A549 (cell line): Measurements from ENCODE around the gene KCNAB2. TPM values are rescaled to one million over a fixed set of nuclear protein-coding genes. Genes with fewer than 3 reads are reported as not detected.

Source experiments
- ATAC-seq, 2 experiments: fragments of 200-7000 bp in 1 of 2; fragments of >200 bp in 1 of 2; cut with Nextera tagmentation in 1 of 2; cut with Tn5 transposase in 1 of 2; 3 replicates each; pipeline versions ENCODE4 v1.8.0 to v1.9.1; 2018 to 2020; ENCODE audit warnings: mild to moderate bottlenecking in 1 of 2, moderate library complexity in 1 of 2
- CTCF ChIA-PET: fragments of 300-600 bp; sonication (Branson Sonifier 250); formaldehyde crosslinking; extraction: SDS; loops from one replicate; lab custom pipeline; 2021; ENCODE audit warnings: antibody characterized with exemption, inconsistent platforms; lab: Yijun Ruan, JAX
- POLR2A ChIA-PET: fragments of 350-600 bp; formaldehyde crosslinking; extraction: SDS; loops from one replicate; lab custom pipeline; 2021; ENCODE audit warnings: antibody characterized with exemption, inconsistent platforms; lab: Yijun Ruan, JAX
- DNase-seq, 2 experiments: peaks; one replicate each; pipeline versions ENCODE4 v3.0.0 to v3.0.0-alpha.2; 2011 to 2016; ENCODE audit warnings: low read depth in 1 of 2, low spot score in 1 of 2
- FAIRE-seq: peaks from 2 replicates; lab custom pipeline; 2011; peaks lifted over from hg19 to GRCh38; lab: Jason Lieb, UNC
- H3K27ac ChIP-seq, 2 experiments: fragments of >200 bp; sonication (Bioruptor Twin); formaldehyde crosslinking; 3 replicates each; pipeline ENCODE4 v1.5.1; 2016 to 2017
- H3K4me1 ChIP-seq: fragments of >200 bp; sonication (Bioruptor Twin); formaldehyde crosslinking; 3 replicates; pipeline ENCODE4 v1.6.1; 2016
- H3K4me2 ChIP-seq: fragments of >200 bp; sonication (Bioruptor Twin); formaldehyde crosslinking; 3 replicates; pipeline ENCODE4 v1.6.1; 2016
- H3K4me3 ChIP-seq: fragments of >200 bp; sonication (Bioruptor Twin); formaldehyde crosslinking; 3 replicates; pipeline ENCODE4 v1.5.1; 2016
- H3K9me3 ChIP-seq: fragments of >200 bp; sonication (Bioruptor Twin); formaldehyde crosslinking; 3 replicates; pipeline ENCODE4 v1.6.1; 2016
- CBX2 ChIP-seq: fragments of 200-600 bp; sonication (generic); IDR thresholded peaks from 2 replicates; pipeline ENCODE4 v1.6.1; 2016; ENCODE audit warnings: low read depth, mild to moderate bottlenecking, borderline replicate concordance
- CEBPB ChIP-seq, 2 experiments: fragments of >200 bp in 1 of 2; sonication (Bioruptor Twin) in 1 of 2; formaldehyde crosslinking in 1 of 2; IDR thresholded peaks; 2 replicates each; pipeline ENCODE4 v1.6.1; 2012 to 2016
- CHD2 ChIP-seq: fragments of 150-350 bp; IDR thresholded peaks from 2 replicates; pipeline ENCODE4 v1.6.1; 2014; ENCODE audit warnings: low read length; ENCODE audit not compliant: partially characterized antibody
- CHD4 ChIP-seq: fragments of 200-600 bp; sonication (generic); IDR thresholded peaks from 2 replicates; pipeline ENCODE4 v1.6.1; 2016; ENCODE audit warnings: antibody characterized with exemption, mild to moderate bottlenecking, borderline replicate concordance
- EHF ChIP-seq: fragments of 250-450 bp; sonication (Bioruptor Pico); IDR thresholded peaks from 2 replicates; pipeline ENCODE4 v1.5.0; 2020; ENCODE audit warnings: mild to moderate bottlenecking
- FOXS1 ChIP-seq: fragments of 250-450 bp; sonication (Bioruptor Pico); IDR thresholded peaks from 2 replicates; pipeline ENCODE4 v1.5.0; 2020; ENCODE audit warnings: mild to moderate bottlenecking, moderate library complexity
- GATA3 ChIP-seq: IDR thresholded peaks from 2 replicates; pipeline ENCODE4 v1.6.1; 2012; ENCODE audit warnings: borderline replicate concordance
- HDAC2 ChIP-seq: fragments of 200-600 bp; sonication (generic); IDR thresholded peaks from 2 replicates; pipeline ENCODE4 v1.6.1; 2016
- HMGXB4 ChIP-seq: fragments of 250-450 bp; sonication (Bioruptor Pico); IDR thresholded peaks from 2 replicates; pipeline ENCODE4 v1.5.0; 2021; ENCODE audit warnings: mild to moderate bottlenecking, moderate library complexity, borderline replicate concordance
- JUN ChIP-seq, 2 experiments: fragments of >200 bp; sonication (Bioruptor Twin); formaldehyde crosslinking; IDR thresholded peaks; 2 replicates in 1 of 2; 3 replicates in 1 of 2; pipeline ENCODE4 v1.6.1; 2016 to 2017
- MAFK ChIP-seq: fragments of 450-650 bp; IDR thresholded peaks from 2 replicates; pipeline ENCODE4 v1.6.1; 2014; ENCODE audit not compliant: partially characterized antibody
- NFE2L2 ChIP-seq: fragments of 150-350 bp; conservative IDR thresholded peaks from 2 replicates; pipeline ENCODE4 v1.6.1; 2014; ENCODE audit warnings: low read length
- NPAS2 ChIP-seq: fragments of 250-450 bp; sonication (Bioruptor Pico); IDR thresholded peaks from 2 replicates; pipeline ENCODE4 v1.8.0; 2022; ENCODE audit warnings: mild to moderate bottlenecking, moderate library complexity, borderline replicate concordance
- NR3C1 ChIP-seq: fragments of >200 bp; sonication (Bioruptor Twin); formaldehyde crosslinking; IDR thresholded peaks from 3 replicates; pipeline ENCODE4 v1.6.1; 2017
- RCOR1 ChIP-seq: fragments of 150-350 bp; IDR thresholded peaks from 2 replicates; pipeline ENCODE4 v1.6.1; 2014; ENCODE audit warnings: antibody characterized with exemption, low read length, low read depth
- RFX5 ChIP-seq: fragments of 450-650 bp; IDR thresholded peaks from 2 replicates; pipeline ENCODE4 v1.7.1; 2014; ENCODE audit warnings: antibody characterized with exemption, mild to moderate bottlenecking, moderate library complexity
- USF2 ChIP-seq: fragments of 450-650 bp; IDR thresholded peaks from 2 replicates; pipeline ENCODE4 v1.6.1; 2014; ENCODE audit warnings: antibody characterized with exemption
- ZNF302 ChIP-seq: fragments of 250-450 bp; sonication (Bioruptor Pico); IDR thresholded peaks from 2 replicates; pipeline ENCODE4 v1.9.0; 2021; ENCODE audit warnings: inconsistent platforms, mild to moderate bottlenecking, moderate library complexity
- WGBS: methylation state at CpG from one replicate; pipeline ENCODE4 v1.1.6; 2017; ENCODE audit errors: missing lambda C conversion rate; 5-methylcytosine and 5-hydroxymethylcytosine counted together
- polyA plus RNA-seq, 4 experiments: library from polyadenylated mRNA; depleted of rRNA in 3 of 4; stranded (reverse); fragments of >200 nt; fragmentation: RNase III in 1 of 4; extraction: RNeasy Plus Mini Kit Qiagen cat#74134 plus additional on column Dnase treatment in 1 of 4; gene quantifications; 2 replicates in 3 of 4; 3 replicates in 1 of 4; pipeline ENCODE4 v1.2.3, GENCODE V29; 2011 to 2017

The KCNAB2 gene
- polyA plus RNA-seq, 2 of the 4 experiments (the other 2 are of a cell fraction) = 7.3 to 9.9 TPM

- no peak overlapping the region for H3K4me3 ChIP-seq
- CTCF ChIA-PET = interaction anchor here (0.9 kb wide), 1 partner anchor 181 kb away, joined by 3 read pairs; no protein-coding TSS in a partner anchor
- no peak overlapping the region for H3K4me2 ChIP-seq
- DNase-seq (no peak), ATAC-seq (no peak), FAIRE-seq (no peak)
- WGBS = 89% methylated on average over 19 of the region's 28 CpGs
- no peaks in the 10 kb centered on the region for H3K9me3 ChIP-seq
- no peaks in the 10 kb centered on the region for H3K4me1 ChIP-seq
- TF ChIP-seq USF2 (no peak), MAFK (no peak), GATA3 (no peak), FOXS1 (CRISPR knock-in tag) (no peak), HDAC2 (no peak), EHF (CRISPR knock-in tag) (no peak)
- H3K27ac ChIP-seq = no peak overlapping the region
- POLR2A ChIA-PET = no interaction called here
These were observed 19.6 kb downstream of the KCNAB2 start for GRCh38 chr1:6065093-6065858.

GRCh38 chr1:6066680-6067079 lies 21.0 kb downstream of the KCNAB2 start:
- H3K4me3 ChIP-seq = no peak overlapping the region
- no peak overlapping the region for H3K27ac ChIP-seq
- no peaks in the 10 kb centered on the region for H3K4me1 ChIP-seq
- no peak overlapping the region for H3K4me2 ChIP-seq
- FAIRE-seq (no peak), ATAC-seq (no peak), DNase-seq (no peak)
- H3K9me3 ChIP-seq = no peaks in the 10 kb centered on the region
- ChIA-PET CTCF (no interaction called here), POLR2A (no interaction called here)
- WGBS = 96% methylated on average over 4 of the region's 8 CpGs
- TF ChIP-seq RCOR1 (no peak), RFX5 (no peak), ZNF302 (CRISPR knock-in tag) (no peak), CEBPB (IDR thresholded peaks at IDR 0.05) (no peak), CBX2 (no peak), NPAS2 (CRISPR knock-in tag) (no peak)

- no peak for ATAC-seq
- Histone ChIP-seq H3K4me2 (no peak overlapping the region), H3K27ac (no peak overlapping the region), H3K4me1 (no peaks in the 10 kb centered on the region), H3K4me3 (no peak overlapping the region), H3K9me3 (no peaks in the 10 kb centered on the region)
- ChIA-PET CTCF (interaction anchor here (0.9 kb wide), 1 partner anchor 33 kb away, joined by 4 read pairs; no protein-coding TSS in a partner anchor), POLR2A (no interaction called here)
- DNase-seq = no peak
- no peak for FAIRE-seq
- WGBS = 76% methylated on average over 5 of the region's 5 CpGs
- no peak for TF ChIP-seq GATA3
- TF ChIP-seq CHD4 = no peak
- no peak for TF ChIP-seq JUN (IDR thresholded peaks at IDR 0.05)
- TF ChIP-seq ZNF302 (CRISPR knock-in tag) = no peak
- TF ChIP-seq NFE2L2 = no peak
- no peak for TF ChIP-seq RCOR1
These were observed 22.4 kb downstream of the KCNAB2 start for GRCh38 chr1:6068073-6068472.

GRCh38 chr1:6068932-6069331 lies 23.2 kb downstream of the KCNAB2 start:
- CTCF ChIA-PET = no interaction called here

More at GRCh38 chr1:6068932-6069331, 23.2 kb downstream of the KCNAB2 start:
- Histone ChIP-seq H3K27ac (no peak overlapping the region), H3K9me3 (no peaks in the 10 kb centered on the region), H3K4me2 (no peak overlapping the region), H3K4me1 (no peaks in the 10 kb centered on the region), H3K4me3 (no peak overlapping the region)
- ATAC-seq (no peak), DNase-seq (no peak), FAIRE-seq (no peak)
- no peak for TF ChIP-seq HMGXB4
- TF ChIP-seq NR3C1 = no peak
- TF ChIP-seq CHD2 = no peak
- 76% methylated on average over 8 of the region's 9 CpGs for WGBS
- POLR2A ChIA-PET = no interaction called here
